ENCODE data around the gene KIF21B.

Gene KIF21B

DNA sequence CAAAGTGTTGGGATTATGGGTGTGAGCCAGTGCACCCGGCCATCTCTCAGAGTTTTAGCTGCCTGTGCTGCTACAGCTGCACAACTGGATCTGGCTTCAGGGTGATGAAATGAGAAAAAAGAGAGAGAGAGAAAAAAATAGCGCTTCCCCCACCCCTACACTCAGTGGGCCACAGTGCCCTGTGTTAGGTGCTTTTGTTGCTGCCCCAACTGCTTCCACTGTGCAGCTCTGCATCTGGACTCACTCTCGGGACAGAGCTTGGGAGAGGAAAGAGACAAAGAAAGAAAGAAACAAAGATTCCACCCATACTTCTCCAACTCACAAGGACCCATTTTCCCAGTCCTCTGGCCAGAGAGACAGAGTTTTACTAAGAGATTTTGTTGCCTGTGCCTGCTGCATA is 78.4 kb downstream of the KIF21B start:
- TF ChIP-seq CREB1 (IDR thresholded peaks at IDR 0.05; ENCODE audit: low read depth) (no peak), TEAD4 (IDR thresholded peaks at IDR 0.05) (no peak), CEBPB (IDR thresholded peaks at IDR 0.05) (no peak), TCF12 (IDR thresholded peaks at IDR 0.05; ENCODE audit: low read depth) (no peak), RAD21 (IDR thresholded peaks at IDR 0.05; ENCODE audit: low read depth) (no peak), MAX (IDR thresholded peaks at IDR 0.05) (no peak), FOXM1 (IDR thresholded peaks at IDR 0.05; ENCODE audit: borderline replicate concordance, low read depth) (no peak), TAF1 (IDR thresholded peaks at IDR 0.05; ENCODE audit: low read depth) (no peak), NFIC (IDR thresholded peaks at IDR 0.05) (no peak), YY1 (IDR thresholded peaks at IDR 0.05; ENCODE audit: low read depth) (no peak), EP300 (IDR thresholded peaks at IDR 0.05; ENCODE audit: borderline replicate concordance) (no peak), EGR1 (IDR thresholded peaks at IDR 0.05) (no peak), ZBTB7A (IDR thresholded peaks at IDR 0.05; ENCODE audit: low read depth) (no peak)
- TF ChIP-seq, protein P1, sequence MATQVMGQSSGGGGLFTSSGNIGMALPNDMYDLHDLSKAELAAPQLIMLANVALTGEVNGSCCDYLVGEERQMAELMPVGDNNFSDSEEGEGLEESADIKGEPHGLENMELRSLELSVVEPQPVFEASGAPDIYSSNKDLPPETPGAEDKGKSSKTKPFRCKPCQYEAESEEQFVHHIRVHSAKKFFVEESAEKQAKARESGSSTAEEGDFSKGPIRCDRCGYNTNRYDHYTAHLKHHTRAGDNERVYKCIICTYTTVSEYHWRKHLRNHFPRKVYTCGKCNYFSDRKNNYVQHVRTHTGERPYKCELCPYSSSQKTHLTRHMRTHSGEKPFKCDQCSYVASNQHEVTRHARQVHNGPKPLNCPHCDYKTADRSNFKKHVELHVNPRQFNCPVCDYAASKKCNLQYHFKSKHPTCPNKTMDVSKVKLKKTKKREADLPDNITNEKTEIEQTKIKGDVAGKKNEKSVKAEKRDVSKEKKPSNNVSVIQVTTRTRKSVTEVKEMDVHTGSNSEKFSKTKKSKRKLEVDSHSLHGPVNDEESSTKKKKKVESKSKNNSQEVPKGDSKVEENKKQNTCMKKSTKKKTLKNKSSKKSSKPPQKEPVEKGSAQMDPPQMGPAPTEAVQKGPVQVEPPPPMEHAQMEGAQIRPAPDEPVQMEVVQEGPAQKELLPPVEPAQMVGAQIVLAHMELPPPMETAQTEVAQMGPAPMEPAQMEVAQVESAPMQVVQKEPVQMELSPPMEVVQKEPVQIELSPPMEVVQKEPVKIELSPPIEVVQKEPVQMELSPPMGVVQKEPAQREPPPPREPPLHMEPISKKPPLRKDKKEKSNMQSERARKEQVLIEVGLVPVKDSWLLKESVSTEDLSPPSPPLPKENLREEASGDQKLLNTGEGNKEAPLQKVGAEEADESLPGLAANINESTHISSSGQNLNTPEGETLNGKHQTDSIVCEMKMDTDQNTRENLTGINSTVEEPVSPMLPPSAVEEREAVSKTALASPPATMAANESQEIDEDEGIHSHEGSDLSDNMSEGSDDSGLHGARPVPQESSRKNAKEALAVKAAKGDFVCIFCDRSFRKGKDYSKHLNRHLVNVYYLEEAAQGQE (IDR thresholded peaks at IDR 0.05; ENCODE audit: low read depth), result no peak
- TF ChIP-seq, protein P2, sequence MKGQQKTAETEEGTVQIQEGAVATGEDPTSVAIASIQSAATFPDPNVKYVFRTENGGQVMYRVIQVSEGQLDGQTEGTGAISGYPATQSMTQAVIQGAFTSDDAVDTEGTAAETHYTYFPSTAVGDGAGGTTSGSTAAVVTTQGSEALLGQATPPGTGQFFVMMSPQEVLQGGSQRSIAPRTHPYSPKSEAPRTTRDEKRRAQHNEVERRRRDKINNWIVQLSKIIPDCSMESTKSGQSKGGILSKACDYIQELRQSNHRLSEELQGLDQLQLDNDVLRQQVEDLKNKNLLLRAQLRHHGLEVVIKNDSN (IDR thresholded peaks at IDR 0.05), result no peak

GRCh38 chr1:200938955-200939354 is 84.6 kb downstream of the KIF21B start:
- TF ChIP-seq FOXM1 (IDR thresholded peaks at IDR 0.05; ENCODE audit: borderline replicate concordance, low read depth) (no peak), CEBPB (IDR thresholded peaks at IDR 0.05) (no peak), CREB1 (IDR thresholded peaks at IDR 0.05; ENCODE audit: low read depth) (no peak), NFIC (IDR thresholded peaks at IDR 0.05) (no peak), EGR1 (IDR thresholded peaks at IDR 0.05) (no peak), MAX (IDR thresholded peaks at IDR 0.05) (no peak), TAF1 (IDR thresholded peaks at IDR 0.05; ENCODE audit: low read depth) (no peak), RAD21 (IDR thresholded peaks at IDR 0.05; ENCODE audit: low read depth) (no peak), TCF12 (IDR thresholded peaks at IDR 0.05; ENCODE audit: low read depth) (no peak), EP300 (IDR thresholded peaks at IDR 0.05; ENCODE audit: borderline replicate concordance) (no peak), TEAD4 (IDR thresholded peaks at IDR 0.05) (no peak), YY1 (IDR thresholded peaks at IDR 0.05; ENCODE audit: low read depth) (no peak), ZBTB7A (IDR thresholded peaks at IDR 0.05; ENCODE audit: low read depth) (no peak)
- TF ChIP-seq, protein P2 (IDR thresholded peaks at IDR 0.05), result no peak
- TF ChIP-seq, protein P1 (IDR thresholded peaks at IDR 0.05; ENCODE audit: low read depth), result no peak

DNA sequence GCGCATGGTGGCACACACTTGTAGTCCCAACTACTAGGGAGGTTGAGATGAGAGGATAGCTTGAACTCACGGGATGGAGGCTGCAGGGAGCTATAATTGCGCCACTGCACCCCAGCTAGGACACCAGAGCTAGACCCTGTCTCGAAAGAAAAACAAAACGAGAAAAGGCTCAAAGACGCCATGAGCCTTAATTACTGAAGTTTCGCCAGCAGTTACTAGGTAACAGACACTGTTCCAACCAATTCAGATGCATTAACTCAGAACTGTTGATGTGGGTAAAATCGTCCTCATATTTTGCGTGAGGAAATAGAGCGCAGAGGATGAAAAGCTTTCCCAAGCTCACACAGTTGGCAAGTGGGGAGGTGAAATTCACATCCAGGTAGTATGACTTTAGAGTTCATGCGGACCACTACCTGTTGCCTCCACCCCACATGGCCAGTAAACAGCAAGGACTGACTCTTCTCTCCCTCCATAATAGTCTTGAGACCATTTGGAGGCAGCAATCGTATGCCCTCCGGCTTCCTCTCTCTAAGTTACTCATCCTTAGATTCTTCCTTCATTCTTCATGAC is 88.8 kb downstream of the KIF21B start:
- TF ChIP-seq TEAD4 (IDR thresholded peaks at IDR 0.05), result no peak
- TF ChIP-seq MAX (IDR thresholded peaks at IDR 0.05), result no peak
- TF ChIP-seq ZBTB7A (IDR thresholded peaks at IDR 0.05; ENCODE audit: low read depth), result no peak
- no peak for TF ChIP-seq YY1 (IDR thresholded peaks at IDR 0.05; ENCODE audit: low read depth)
- no peak for TF ChIP-seq EGR1 (IDR thresholded peaks at IDR 0.05)
- TF ChIP-seq CEBPB (IDR thresholded peaks at IDR 0.05), result no peak

GRCh38 chr1:200931776-200932175 is 91.7 kb downstream of the KIF21B start:
- TF ChIP-seq EGR1 (IDR thresholded peaks at IDR 0.05), result no peak
- TF ChIP-seq, protein P1 (IDR thresholded peaks at IDR 0.05; ENCODE audit: low read depth), result no peak
- TF ChIP-seq EP300 (IDR thresholded peaks at IDR 0.05; ENCODE audit: borderline replicate concordance), result no peak
- no peak for TF ChIP-seq CEBPB (IDR thresholded peaks at IDR 0.05)
- TF ChIP-seq FOXM1 (IDR thresholded peaks at IDR 0.05; ENCODE audit: borderline replicate concordance, low read depth), result no peak
- TF ChIP-seq, protein P2 (IDR thresholded peaks at IDR 0.05), result no peak
- TF ChIP-seq RAD21 (IDR thresholded peaks at IDR 0.05; ENCODE audit: low read depth), result no peak
- no peak for TF ChIP-seq TCF12 (IDR thresholded peaks at IDR 0.05; ENCODE audit: low read depth)
- TF ChIP-seq ZBTB7A (IDR thresholded peaks at IDR 0.05; ENCODE audit: low read depth), result no peak
- no peak for TF ChIP-seq NFIC (IDR thresholded peaks at IDR 0.05)
- no peak for TF ChIP-seq YY1 (IDR thresholded peaks at IDR 0.05; ENCODE audit: low read depth)
- TF ChIP-seq TEAD4 (IDR thresholded peaks at IDR 0.05), result no peak
- TF ChIP-seq CREB1 (IDR thresholded peaks at IDR 0.05; ENCODE audit: low read depth), result no peak
- TF ChIP-seq MAX (IDR thresholded peaks at IDR 0.05), result no peak
- TF ChIP-seq TAF1 (IDR thresholded peaks at IDR 0.05; ENCODE audit: low read depth), result no peak
